Subcutaneous abdominal adipose tissue (tissue), 5 donors: ENCODE measurements around the gene LSAMP.

Experiments
- H3K27ac ChIP-seq: one replicate; pipeline ENCODE4 v1.7.0; 2013; ENCODE audit warnings: low read depth, mild to moderate bottlenecking, inconsistent platforms, low read length, moderate library complexity
- H3K27me3 ChIP-seq, 5 donors: one replicate each; pipeline ENCODE4 v1.7.0; 2013; ENCODE audit warnings: low read length in 5 of 5, inconsistent platforms in 1 of 5; ENCODE audit not compliant: control insufficient read depth in 5 of 5, insufficient read depth in 4 of 5
- H3K36me3 ChIP-seq, 5 donors: one replicate each; pipeline ENCODE4 v1.7.0; 2013; ENCODE audit warnings: low read length in 5 of 5; ENCODE audit not compliant: control insufficient read depth in 5 of 5, insufficient read depth in 5 of 5
- H3K4me1 ChIP-seq, 5 donors: one replicate each; pipeline ENCODE4 v1.7.0; 2013; ENCODE audit warnings: low read length in 5 of 5, mild to moderate bottlenecking in 3 of 5, moderate library complexity in 1 of 5; ENCODE audit not compliant: control insufficient read depth in 5 of 5, insufficient read depth in 5 of 5
- H3K4me3 ChIP-seq, 5 donors: one replicate each; pipeline ENCODE4 v1.7.0; 2013; ENCODE audit warnings: low read length in 5 of 5, low read depth in 1 of 5
- H3K9ac ChIP-seq, 5 donors: one replicate each; pipeline ENCODE4 v1.7.0; 2013; ENCODE audit warnings: low read length in 5 of 5, mild to moderate bottlenecking in 4 of 5, moderate library complexity in 3 of 5
- H3K9me3 ChIP-seq, 5 donors: one replicate each; pipeline ENCODE4 v1.7.0; 2013; ENCODE audit warnings: low read length in 5 of 5; ENCODE audit not compliant: control insufficient read depth in 5 of 5
- donor health status: healthy.
- donor health status: healthy.
- donor health status: healthy.
- donor health status: healthy.
- donor health status: healthy.

LSAMP gene

GRCh38 chr3:115999001-115999585 lies 446.2 kb downstream of the LSAMP start:
- H3K27ac ChIP-seq = no peak overlapping the region
- no peaks in the 10 kb centered on the region for H3K27me3 ChIP-seq
- no peak overlapping the region for H3K9ac ChIP-seq
- no peaks in the 10 kb centered on the region for H3K36me3 ChIP-seq
- no peaks in the 10 kb centered on the region for H3K4me1 ChIP-seq
- H3K9me3 ChIP-seq = no peaks in the 10 kb centered on the region
- H3K4me3 ChIP-seq = no peak overlapping the region

- H3K36me3 ChIP-seq = no peaks in the 10 kb centered on the region
- no peaks in the 10 kb centered on the region for H3K9me3 ChIP-seq
- H3K4me1 ChIP-seq = no peaks in the 10 kb centered on the region
- H3K9ac ChIP-seq = no peak overlapping the region
- H3K4me3 ChIP-seq = no peak overlapping the region
- H3K27me3 ChIP-seq = no peaks in the 10 kb centered on the region
- no peak overlapping the region for H3K27ac ChIP-seq
These were observed 448.7 kb downstream of the LSAMP start for GRCh38 chr3:115996420-115997108.

GRCh38 chr3:115990669-115991068 lies 454.6 kb downstream of the LSAMP start:
- Histone ChIP-seq H3K9ac (no peak overlapping the region), H3K36me3 (no peaks in the 10 kb centered on the region), H3K27ac (no peak overlapping the region), H3K4me3 (no peak overlapping the region), H3K9me3 (peaks cover 0 to 5% (median 0%) of the 10 kb centered on the region in 5 donors), H3K4me1 (no peaks in the 10 kb centered on the region), H3K27me3 (no peaks in the 10 kb centered on the region)

- no peaks in the 10 kb centered on the region for H3K4me1 ChIP-seq
- no peaks in the 10 kb centered on the region for H3K27me3 ChIP-seq
- H3K4me3 ChIP-seq = no peak overlapping the region
- H3K27ac ChIP-seq = no peak overlapping the region
- H3K9me3 ChIP-seq = peaks cover 0 to 5% (median 0%) of the 10 kb centered on the region in 5 donors
- no peaks in the 10 kb centered on the region for H3K36me3 ChIP-seq
- H3K9ac ChIP-seq = no peak overlapping the region
These were observed 455.4 kb downstream of the LSAMP start for GRCh38 chr3:115989684-115990421.

GRCh38 chr3:115986555-115987207 lies 458.6 kb downstream of the LSAMP start:
- H3K9me3 ChIP-seq = peaks cover 0 to 5% (median 0%) of the 10 kb centered on the region in 5 donors
- H3K9ac ChIP-seq = no peak overlapping the region
- H3K4me1 ChIP-seq = no peaks in the 10 kb centered on the region
- no peak overlapping the region for H3K4me3 ChIP-seq
- H3K27me3 ChIP-seq = no peaks in the 10 kb centered on the region
- no peaks in the 10 kb centered on the region for H3K36me3 ChIP-seq
- no peak overlapping the region for H3K27ac ChIP-seq

GRCh38 chr3:115982629-115983028 lies 462.7 kb downstream of the LSAMP start:
- no peak overlapping the region for H3K9ac ChIP-seq
- H3K4me1 ChIP-seq = no peaks in the 10 kb centered on the region
- H3K4me3 ChIP-seq = no peak overlapping the region
- H3K9me3 ChIP-seq = peaks cover 0 to 5% (median 0%) of the 10 kb centered on the region in 5 donors
- no peaks in the 10 kb centered on the region for H3K36me3 ChIP-seq
- no peak overlapping the region for H3K27ac ChIP-seq
- no peaks in the 10 kb centered on the region for H3K27me3 ChIP-seq

GRCh38 chr3:115982108-115982507 lies 463.2 kb downstream of the LSAMP start:
- H3K4me1 ChIP-seq = no peaks in the 10 kb centered on the region
- H3K4me3 ChIP-seq = no peak overlapping the region
- no peaks in the 10 kb centered on the region for H3K36me3 ChIP-seq
- H3K27me3 ChIP-seq = no peaks in the 10 kb centered on the region
- peaks cover 0 to 5% (median 0%) of the 10 kb centered on the region in 5 donors for H3K9me3 ChIP-seq
- H3K9ac ChIP-seq = no peak overlapping the region
- no peak overlapping the region for H3K27ac ChIP-seq

- Histone ChIP-seq H3K4me3 (no peak overlapping the region), H3K27me3 (no peaks in the 10 kb centered on the region), H3K9ac (no peak overlapping the region), H3K4me1 (no peaks in the 10 kb centered on the region), H3K9me3 (no peaks in the 10 kb centered on the region), H3K27ac (no peak overlapping the region), H3K36me3 (no peaks in the 10 kb centered on the region)
These were observed 464.6 kb downstream of the LSAMP start for GRCh38 chr3:115980709-115981108.

- H3K4me3 ChIP-seq = no peak overlapping the region
- no peaks in the 10 kb centered on the region for H3K36me3 ChIP-seq
- no peak overlapping the region for H3K27ac ChIP-seq
- no peaks in the 10 kb centered on the region for H3K27me3 ChIP-seq
- no peaks in the 10 kb centered on the region for H3K4me1 ChIP-seq
- no peaks in the 10 kb centered on the region for H3K9me3 ChIP-seq
- no peak overlapping the region for H3K9ac ChIP-seq
These were observed 467.4 kb downstream of the LSAMP start for GRCh38 chr3:115977866-115978265.

GRCh38 chr3:115975796-115976195 lies 469.5 kb downstream of the LSAMP start:
- Histone ChIP-seq H3K9me3 (no peaks in the 10 kb centered on the region), H3K9ac (no peak overlapping the region), H3K4me1 (no peaks in the 10 kb centered on the region), H3K27me3 (no peaks in the 10 kb centered on the region), H3K27ac (no peak overlapping the region), H3K36me3 (no peaks in the 10 kb centered on the region), H3K4me3 (no peak overlapping the region)
